Rectal smooth muscle tissue (tissue), 1 donor: ENCODE measurements around the gene ARFGEF2.
"Not testable (repeated sequence)": the region's sequence is repeated elsewhere in the genome, so short reads cannot be mapped to it uniquely, and the experiment has no call there.

ENCODE experiments used
- H3K27ac ChIP-seq: one replicate; pipeline ENCODE4 v1.7.0; 2013; ENCODE audit warnings: low read depth, low read length, inconsistent platforms
- H3K27me3 ChIP-seq: one replicate; pipeline ENCODE4 v1.7.0; 2013; ENCODE audit warnings: low read length; ENCODE audit not compliant: control insufficient read depth, insufficient read depth
- H3K36me3 ChIP-seq: one replicate; pipeline ENCODE4 v1.7.0; 2013; ENCODE audit warnings: low read length; ENCODE audit not compliant: control insufficient read depth, insufficient read depth
- H3K4me1 ChIP-seq: one replicate; pipeline ENCODE4 v1.7.0; 2013; ENCODE audit warnings: low read length; ENCODE audit not compliant: control insufficient read depth, insufficient read depth
- H3K4me3 ChIP-seq: one replicate; pipeline ENCODE4 v1.7.0; 2013; ENCODE audit warnings: low read length
- H3K9ac ChIP-seq: one replicate; pipeline ENCODE4 v1.7.0; 2013; ENCODE audit warnings: low read length

The ARFGEF2 gene

DNA sequence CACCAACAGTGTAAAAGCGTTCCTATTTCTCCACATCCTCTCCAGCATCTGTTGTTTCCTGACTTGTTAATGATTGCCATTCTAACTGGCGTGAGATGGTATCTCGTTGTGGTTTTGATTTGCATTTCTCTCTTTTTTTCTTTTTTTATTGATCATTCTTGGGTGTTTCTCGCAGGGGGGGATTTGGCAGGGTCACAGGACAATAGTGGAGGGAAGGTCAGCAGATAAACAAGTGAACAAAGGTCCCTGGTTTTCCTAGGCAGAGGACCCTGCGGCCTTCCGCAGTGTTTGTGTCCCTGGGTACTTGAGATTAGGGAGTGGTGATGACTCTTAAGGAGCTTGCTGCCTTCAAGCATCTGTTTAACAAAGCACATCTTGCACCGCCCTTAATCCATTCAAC lies 13.5 kb downstream of the ARFGEF2 start:
- H3K4me3 ChIP-seq, H3K27ac ChIP-seq, H3K36me3 ChIP-seq, H3K27me3 ChIP-seq, H3K9ac ChIP-seq, H3K4me1 ChIP-seq: not testable (repeated sequence)

- not testable (repeated sequence) for H3K27me3 ChIP-seq, H3K27ac ChIP-seq, H3K4me1 ChIP-seq, H3K36me3 ChIP-seq, H3K9ac ChIP-seq, H3K4me3 ChIP-seq
Measured at GRCh38 chr20:48936178-48936577, 14.7 kb downstream of the ARFGEF2 start.

DNA sequence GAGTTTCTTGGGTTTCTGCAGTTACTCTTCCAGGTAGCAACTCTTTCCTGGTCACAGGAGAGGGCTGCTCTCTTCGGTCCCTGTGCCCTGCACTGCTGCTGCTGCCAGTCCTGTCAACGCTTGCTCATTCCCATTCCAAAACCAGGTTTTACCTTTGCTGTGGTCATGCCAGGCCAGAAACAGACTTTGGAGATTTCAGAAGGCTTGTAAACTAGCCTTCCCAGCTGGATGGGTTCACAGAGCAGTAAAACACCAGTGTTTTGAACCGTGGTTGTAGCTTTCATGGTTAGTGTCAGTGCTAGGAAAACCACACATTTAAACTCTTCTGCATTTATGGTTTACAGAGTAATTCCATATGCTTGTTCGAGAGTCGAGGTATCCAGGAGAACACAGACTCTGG lies 16.2 kb downstream of the ARFGEF2 start:
- H3K36me3 ChIP-seq = peaks cover 4% of the 10 kb centered on the region
- H3K4me3 ChIP-seq = no peak overlapping the region
- no peak overlapping the region for H3K27ac ChIP-seq
- H3K9ac ChIP-seq = no peak overlapping the region
- H3K4me1 ChIP-seq = no peaks in the 10 kb centered on the region
- no peaks in the 10 kb centered on the region for H3K27me3 ChIP-seq

DNA sequence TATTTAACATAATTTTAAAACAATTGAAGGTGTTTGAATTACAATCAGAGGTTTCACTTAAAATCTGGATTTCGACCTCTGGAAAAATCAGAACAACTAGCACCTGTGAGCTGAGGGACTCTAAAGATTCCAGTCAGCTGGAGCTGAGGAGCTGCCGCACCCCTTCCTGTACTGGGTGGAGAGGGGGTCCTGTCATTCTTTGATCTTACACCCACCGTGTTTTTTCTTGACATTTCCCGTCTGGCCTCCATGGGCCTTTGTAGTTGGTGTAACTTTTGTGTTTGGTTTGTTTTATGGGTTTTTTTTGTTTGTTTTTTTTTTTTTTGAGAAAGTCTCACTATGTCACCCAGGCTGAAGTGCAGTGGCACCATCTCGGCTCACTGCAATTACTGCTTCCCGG lies 17.2 kb downstream of the ARFGEF2 start:
- no peak overlapping the region for H3K27ac ChIP-seq

GRCh38 chr20:48940170-48940569 lies 18.7 kb downstream of the ARFGEF2 start:
- H3K27ac ChIP-seq = no peak overlapping the region
- H3K36me3 ChIP-seq = peaks cover 10% of the 10 kb centered on the region
- H3K27me3 ChIP-seq = no peaks in the 10 kb centered on the region
- no peak overlapping the region for H3K9ac ChIP-seq
- no peak overlapping the region for H3K4me3 ChIP-seq
- no peaks in the 10 kb centered on the region for H3K4me1 ChIP-seq

More for the DNA sequence above, 17.2 kb downstream of the ARFGEF2 start:
- Histone ChIP-seq H3K9ac (no peak overlapping the region), H3K27me3 (no peaks in the 10 kb centered on the region), H3K36me3 (peaks cover 7% of the 10 kb centered on the region), H3K4me1 (no peaks in the 10 kb centered on the region), H3K4me3 (no peak overlapping the region)

GRCh38 chr20:48941467-48941866 lies 20.0 kb downstream of the ARFGEF2 start:
- Histone ChIP-seq H3K4me1 (no peaks in the 10 kb centered on the region), H3K36me3 (peaks cover 12% of the 10 kb centered on the region), H3K4me3 (no peak overlapping the region), H3K27ac (no peak overlapping the region), H3K9ac (no peak overlapping the region), H3K27me3 (no peaks in the 10 kb centered on the region)

DNA sequence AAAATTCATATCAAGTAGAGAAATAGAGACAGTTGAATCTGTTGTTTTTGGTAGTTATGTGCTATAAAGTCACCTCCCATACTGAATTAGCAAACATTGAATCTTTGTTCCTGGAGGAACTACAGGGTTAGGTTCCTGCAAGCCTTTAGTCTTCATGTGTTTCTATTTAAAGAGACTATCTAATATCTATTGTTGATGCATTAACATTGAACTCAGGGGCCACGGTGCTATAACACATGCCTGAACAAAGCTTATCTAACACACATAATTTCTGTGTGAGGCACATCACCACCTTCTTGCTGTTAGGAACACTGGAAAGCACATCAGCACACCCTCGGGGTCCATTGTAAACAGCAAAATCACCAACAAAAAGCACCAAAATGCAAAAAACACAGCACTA lies 21.2 kb downstream of the ARFGEF2 start:
- peaks cover 12% of the 10 kb centered on the region for H3K36me3 ChIP-seq
- no peak overlapping the region for H3K4me3 ChIP-seq
- no peak overlapping the region for H3K27ac ChIP-seq
- no peaks in the 10 kb centered on the region for H3K4me1 ChIP-seq
- H3K27me3 ChIP-seq = no peaks in the 10 kb centered on the region
- no peak overlapping the region for H3K9ac ChIP-seq

- Histone ChIP-seq H3K36me3 (peaks cover 12% of the 10 kb centered on the region), H3K4me1 (no peaks in the 10 kb centered on the region), H3K9ac (no peak overlapping the region), H3K27me3 (no peaks in the 10 kb centered on the region), H3K4me3 (no peak overlapping the region), H3K27ac (no peak overlapping the region)
Measured at GRCh38 chr20:48944663-48945297, 23.3 kb downstream of the ARFGEF2 start.

- no peak overlapping the region for H3K27ac ChIP-seq
- H3K36me3 ChIP-seq = peaks cover 14% of the 10 kb centered on the region
- no peak overlapping the region for H3K9ac ChIP-seq
- H3K27me3 ChIP-seq = no peaks in the 10 kb centered on the region
- H3K4me1 ChIP-seq = no peaks in the 10 kb centered on the region
- H3K4me3 ChIP-seq = no peak overlapping the region
Measured at GRCh38 chr20:48945840-48946514, 24.5 kb downstream of the ARFGEF2 start.

GRCh38 chr20:48948612-48949011 lies 27.1 kb downstream of the ARFGEF2 start:
- H3K27ac ChIP-seq = no peak overlapping the region
- H3K4me3 ChIP-seq = no peak overlapping the region
- H3K27me3 ChIP-seq = no peaks in the 10 kb centered on the region
- no peaks in the 10 kb centered on the region for H3K4me1 ChIP-seq
- H3K36me3 ChIP-seq = peaks cover 16% of the 10 kb centered on the region
- no peak overlapping the region for H3K9ac ChIP-seq

GRCh38 chr20:48949304-48950170 lies 28.0 kb downstream of the ARFGEF2 start:
- Histone ChIP-seq H3K4me1 (no peaks in the 10 kb centered on the region), H3K36me3 (peaks cover 19% of the 10 kb centered on the region), H3K4me3 (no peak overlapping the region), H3K27ac (no peak overlapping the region), H3K27me3 (no peaks in the 10 kb centered on the region), H3K9ac (no peak overlapping the region)

GRCh38 chr20:48951041-48951440 lies 29.5 kb downstream of the ARFGEF2 start:
- Histone ChIP-seq H3K27me3 (no peaks in the 10 kb centered on the region), H3K27ac (no peak overlapping the region), H3K36me3 (peaks cover 14% of the 10 kb centered on the region), H3K4me3 (no peak overlapping the region), H3K9ac (no peak overlapping the region), H3K4me1 (no peaks in the 10 kb centered on the region)
